ENCODE results near the gene UCHL3. TPM values are rescaled to one million over a fixed set of nuclear protein-coding genes. Genes with fewer than 3 reads are reported as not detected.

The UCHL3 gene
- total and polyA plus RNA-seq, 12 donors: 11.3 to 61.8 (median 23.2) TPM

GRCh38 chr13:75647126-75647784 is 97.7 kb downstream of the UCHL3 start:
- 92 to 98% methylated on average over 1 of the region's 1 CpG for WGBS, 2 donors
- Histone ChIP-seq H3K36me3 (no peaks in the 10 kb centered on the region), H3K4me3 (no peak overlapping the region), H3K27me3 (no peaks in the 10 kb centered on the region), H3K27ac (no peak overlapping the region), H3K4me1 (no peaks in the 10 kb centered on the region), H3K9me3 (no peaks in the 10 kb centered on the region)
- ATAC-seq: no peak
- no peak for TF ChIP-seq CTCF (IDR thresholded peaks at IDR 0.05)
- DNase-seq: no peak
- intact Hi-C loops (cut with DNase I): no loop called here

DNA sequence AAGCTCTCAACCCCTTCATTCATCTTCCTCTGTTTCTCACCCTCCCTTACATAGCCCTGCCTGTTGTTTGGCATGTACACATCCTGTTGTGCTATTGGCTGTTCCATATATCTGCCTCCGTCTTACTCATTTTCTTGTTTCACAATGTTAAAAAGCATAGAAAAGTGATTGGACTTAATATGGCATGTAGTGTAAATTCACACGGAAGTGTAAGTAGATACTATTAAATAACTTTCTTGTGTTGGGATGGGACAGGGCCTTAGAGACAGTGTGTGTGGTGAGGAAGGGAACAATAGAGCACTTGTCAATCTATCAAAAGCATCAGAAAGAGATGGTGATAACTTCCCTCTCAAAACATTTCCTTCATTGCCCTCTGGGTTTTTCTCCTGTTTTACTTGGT is 98.9 kb downstream of the UCHL3 start:
- Histone ChIP-seq H3K4me3 (no peak overlapping the region), H3K27me3 (no peaks in the 10 kb centered on the region), H3K27ac (no peak overlapping the region), H3K9me3 (no peaks in the 10 kb centered on the region), H3K36me3 (no peaks in the 10 kb centered on the region), H3K4me1 (no peaks in the 10 kb centered on the region)
- DNase-seq (no peak), ATAC-seq (no peak)
- WGBS, 2 donors: 97% methylated on average over 2 of the region's 2 CpGs
- no peak for TF ChIP-seq CTCF (IDR thresholded peaks at IDR 0.05)
- intact Hi-C loops (cut with DNase I): no loop called here

DNA sequence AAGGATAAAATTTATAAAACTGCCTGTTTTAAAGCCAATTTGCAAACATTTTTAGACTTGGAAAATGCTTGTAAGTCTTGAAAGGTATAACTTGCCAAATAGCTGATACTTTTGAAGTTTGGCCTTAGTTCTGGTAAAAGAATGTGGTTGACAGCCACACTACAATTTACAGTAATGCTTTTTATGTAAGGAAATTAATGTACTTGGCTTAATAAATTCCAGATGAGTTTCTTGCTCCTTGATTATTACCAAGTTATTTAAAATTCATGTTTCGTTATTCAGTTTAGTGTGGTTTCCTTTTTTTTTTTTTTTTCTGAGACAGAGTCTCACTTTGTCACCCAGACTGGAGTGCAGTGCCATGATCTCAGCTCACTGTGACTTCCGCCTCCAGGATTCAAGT is 101.4 kb downstream of the UCHL3 start:
- ATAC-seq: no peak
- no peak overlapping the region for H3K27ac ChIP-seq
- WGBS, 2 donors: 90 to 91% methylated on average over 2 of the region's 2 CpGs
- H3K4me1 ChIP-seq: no peaks in the 10 kb centered on the region
- H3K9me3 ChIP-seq: no peaks in the 10 kb centered on the region
- H3K27me3 ChIP-seq: no peaks in the 10 kb centered on the region
- no peak overlapping the region for H3K4me3 ChIP-seq
- DNase-seq: no peak
- intact Hi-C loops (cut with DNase I): no loop called here
- no peaks in the 10 kb centered on the region for H3K36me3 ChIP-seq
- TF ChIP-seq CTCF (IDR thresholded peaks at IDR 0.05): no peak

DNA sequence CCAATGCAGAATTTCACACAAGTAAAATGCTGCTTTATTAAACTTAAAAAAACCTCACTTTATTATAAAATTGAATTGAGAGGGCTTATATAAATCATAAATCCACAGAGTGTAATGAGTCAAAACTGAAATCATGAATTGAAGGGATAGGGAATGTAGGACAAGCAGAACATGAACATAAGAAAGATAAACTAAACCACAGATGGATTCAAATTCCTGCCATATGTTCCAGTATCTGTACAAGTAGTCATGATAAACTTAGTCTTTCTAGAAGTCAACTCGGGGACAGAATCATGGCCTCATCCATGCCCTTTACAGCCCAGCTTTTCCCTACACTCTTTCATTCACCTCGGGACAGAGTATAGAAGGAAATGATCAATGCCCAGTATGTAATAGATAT is 103.1 kb downstream of the UCHL3 start:
- TF ChIP-seq CTCF (IDR thresholded peaks at IDR 0.05): no peak
- ATAC-seq (no peak), DNase-seq (no peak)
- Histone ChIP-seq H3K27ac (no peak overlapping the region), H3K9me3 (no peaks in the 10 kb centered on the region), H3K36me3 (no peaks in the 10 kb centered on the region), H3K4me1 (no peaks in the 10 kb centered on the region), H3K4me3 (no peak overlapping the region), H3K27me3 (no peaks in the 10 kb centered on the region)
- 86 to 89% methylated on average over 2 of the region's 2 CpGs for WGBS, 2 donors
- intact Hi-C loops (cut with DNase I): no loop called here

Other genes starting within 250 kb of the UCHL3 start
- gene TBC1D4, start 67.6 kb upstream of the UCHL3 start, total RNA-seq: 100 to 1,000 TPM in 5 of 10 donors, 10 to 100 TPM in 5; 56.4 to 124 (median 102) TPM
- 10 to 100 TPM; 10.1 to 77.2 TPM for gene TBC1D4, start 67.6 kb upstream of the UCHL3 start, polyA plus RNA-seq
- gene COMMD6, start 11.9 kb upstream of the UCHL3 start, total RNA-seq: 100 to 1,000 TPM in 9 of 10 donors, 10 to 100 TPM in 1; 96.5 to 138 (median 124) TPM
- gene COMMD6, start 11.9 kb upstream of the UCHL3 start, polyA plus RNA-seq: 10 to 100 TPM; 66.4 to 88.4 TPM
- 100 to 1,000 TPM; 302 to 600 (median 511) TPM for gene LMO7, start 86.5 kb downstream of the UCHL3 start, total RNA-seq
- gene LMO7, start 86.5 kb downstream of the UCHL3 start, polyA plus RNA-seq: 100 to 1,000 TPM; 147 to 307 TPM